Fibroblast of lung (primary cell): ENCODE data around the gene SLC49A4. TPM values are rescaled to one million over a fixed set of nuclear protein-coding genes. Genes with fewer than 3 reads are reported as not detected.

Experiments
- DNase-seq, 2 donors: peaks; one replicate each; pipeline versions ENCODE4 v3.0.0 to v3.0.0-alpha.2; 2010; ENCODE audit warnings: low read depth in 2 of 2
- H2AFZ ChIP-seq: 2 replicates; pipeline ENCODE4 v1.5.1; 2012; ENCODE audit warnings: low read length, control low read depth, inconsistent platforms
- H3K27ac ChIP-seq: 2 replicates; pipeline ENCODE4 v1.5.1; 2011; ENCODE audit warnings: low read length, control low read depth; ENCODE audit not compliant: insufficient read depth
- H3K27me3 ChIP-seq: 2 replicates; pipeline ENCODE4 v1.5.1; 2011; ENCODE audit warnings: mild to moderate bottlenecking, low read length; ENCODE audit not compliant: control insufficient read depth, insufficient read depth
- H3K36me3 ChIP-seq: 2 replicates; pipeline ENCODE4 v1.5.1; 2011; ENCODE audit warnings: low read length; ENCODE audit not compliant: control insufficient read depth, insufficient read depth
- H3K4me1 ChIP-seq: 2 replicates; pipeline ENCODE4 v1.5.1; 2011; ENCODE audit warnings: low read length; ENCODE audit not compliant: control insufficient read depth, insufficient read depth; ENCODE audit errors: extremely low read depth
- H3K4me2 ChIP-seq: 2 replicates; pipeline ENCODE4 v1.5.1; 2011; ENCODE audit warnings: low read length, control low read depth; ENCODE audit not compliant: insufficient read depth; ENCODE audit errors: extremely low read depth
- H3K4me3 ChIP-seq, 4 experiments: fragments of 200-600 bp in 1 of 4; sonication (generic) in 1 of 4; replicated peaks in 1 of 4; 2 replicates each; pipeline ENCODE4 v1.5.1; 2011 to 2016; ENCODE audit warnings: low read length in 4 of 4, low read depth in 3 of 4, mild to moderate bottlenecking in 3 of 4, control low read depth in 2 of 4, inconsistent platforms in 1 of 4, mixed read lengths in 1 of 4; ENCODE audit not compliant: insufficient read depth in 1 of 4; ENCODE audit errors: control extremely low read depth in 1 of 4
- H3K79me2 ChIP-seq: 2 replicates; pipeline ENCODE4 v1.5.1; 2012; ENCODE audit warnings: mild to moderate bottlenecking, low read length, inconsistent platforms; ENCODE audit not compliant: control insufficient read depth, insufficient read depth
- H3K9ac ChIP-seq: 2 replicates; pipeline ENCODE4 v1.5.1; 2011; ENCODE audit warnings: mild to moderate bottlenecking, low read length, control low read depth; ENCODE audit not compliant: insufficient read depth
- H3K9me3 ChIP-seq: 2 replicates; pipeline ENCODE4 v1.5.1; 2012; ENCODE audit warnings: low read depth, low read length; ENCODE audit not compliant: control insufficient read depth, insufficient read depth
- H4K20me1 ChIP-seq: 2 replicates; pipeline ENCODE4 v1.5.1; 2011; ENCODE audit warnings: low read length; ENCODE audit not compliant: control insufficient read depth, insufficient read depth; ENCODE audit errors: extremely low read depth
- EZH2 ChIP-seq: IDR thresholded peaks from 2 replicates; pipeline ENCODE4 v1.5.1; 2012; ENCODE audit warnings: low read length, control low read depth, mild to moderate bottlenecking; ENCODE audit errors: missing control alignments
- polyA plus RNA-seq, 2 donors: library from polyadenylated mRNA; depleted of rRNA in 1 of 2; stranded (reverse) in 1 of 2; unstranded in 1 of 2; fragments of >200 nt; gene quantifications; 2 replicates each; pipeline ENCODE4 v1.2.1, GENCODE V29; 2011 to 2012; ENCODE audit warnings: missing spikeins in 1 of 2
- total RNA-seq: library from RNA; depleted of rRNA; stranded (reverse); fragments of >200 nt; gene quantifications from 2 replicates; pipeline ENCODE4 v1.2.1, GENCODE V29; 2014
- TF ChIP-seq, protein P1 (sequence below), 2 donors: IDR thresholded peaks in 1 of 2; conservative IDR thresholded peaks in 1 of 2; 1 replicate in 1 of 2; 2 replicates in 1 of 2; pipeline ENCODE4 v1.5.1; 2011 to 2012; ENCODE audit warnings: low read length in 2 of 2, control low read depth in 1 of 2, inconsistent platforms in 1 of 2, low read depth in 1 of 2, mild to moderate bottlenecking in 1 of 2

SLC49A4 gene
- total and polyA plus RNA-seq, 2 donors (not counting 1 experiment from before 2014, with no cell fraction given) = 14.5 to 20.6 TPM

DNA sequence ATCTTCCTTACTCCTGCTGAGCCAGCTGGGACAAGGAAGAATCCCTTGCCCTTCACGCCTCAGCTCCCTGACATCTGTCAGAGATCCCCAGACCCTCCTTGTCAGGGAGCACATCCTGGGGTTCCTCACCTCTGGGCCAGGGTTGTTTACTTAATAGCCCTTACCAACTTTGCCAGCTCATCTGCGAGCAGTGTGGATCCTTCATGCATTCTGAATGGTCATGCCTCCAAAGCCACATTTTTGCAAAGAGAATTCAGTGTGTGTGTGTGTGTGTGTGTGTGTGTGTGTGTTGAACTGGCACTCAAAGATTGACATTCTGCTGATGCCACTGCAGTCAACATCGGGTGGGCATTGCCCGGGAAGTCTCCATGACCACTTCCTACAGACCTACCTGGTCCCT lies 112.6 kb downstream of the SLC49A4 start:
- H2AFZ ChIP-seq = no peak overlapping the region

DNA sequence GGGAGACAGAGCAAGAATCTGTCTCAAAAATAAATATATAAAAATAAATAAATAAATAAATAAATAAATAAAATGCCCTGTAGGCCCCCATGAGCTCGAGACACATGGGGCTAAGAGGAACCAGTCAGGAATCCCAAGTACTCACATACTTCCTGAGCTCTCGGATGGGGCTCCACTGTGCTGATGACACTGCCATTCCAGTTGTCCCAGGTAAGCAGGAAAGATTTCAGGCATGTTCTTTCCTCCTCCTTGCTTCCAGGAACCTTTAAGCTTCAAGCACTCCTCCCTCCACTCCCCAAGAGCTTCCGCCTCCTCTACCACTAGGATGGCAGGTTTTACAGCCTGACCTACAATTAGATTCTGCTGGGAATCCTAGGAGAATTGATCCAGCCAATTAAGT lies 113.4 kb downstream of the SLC49A4 start:
- Histone ChIP-seq H4K20me1 (no peaks in the 10 kb centered on the region), H3K4me1 (no peaks in the 10 kb centered on the region), H3K79me2 (no peaks in the 10 kb centered on the region), H3K4me2 (no peak overlapping the region), H3K27me3 (peaks cover 6% of the 10 kb centered on the region), H2AFZ (no peak overlapping the region), H3K9me3 (no peaks in the 10 kb centered on the region), H3K27ac (no peak overlapping the region), H3K4me3 (no peak overlapping the region), H3K36me3 (no peaks in the 10 kb centered on the region), H3K9ac (no peak overlapping the region)
- no peak for DNase-seq
- no peak for TF ChIP-seq EZH2
- TF ChIP-seq, protein P1, sequence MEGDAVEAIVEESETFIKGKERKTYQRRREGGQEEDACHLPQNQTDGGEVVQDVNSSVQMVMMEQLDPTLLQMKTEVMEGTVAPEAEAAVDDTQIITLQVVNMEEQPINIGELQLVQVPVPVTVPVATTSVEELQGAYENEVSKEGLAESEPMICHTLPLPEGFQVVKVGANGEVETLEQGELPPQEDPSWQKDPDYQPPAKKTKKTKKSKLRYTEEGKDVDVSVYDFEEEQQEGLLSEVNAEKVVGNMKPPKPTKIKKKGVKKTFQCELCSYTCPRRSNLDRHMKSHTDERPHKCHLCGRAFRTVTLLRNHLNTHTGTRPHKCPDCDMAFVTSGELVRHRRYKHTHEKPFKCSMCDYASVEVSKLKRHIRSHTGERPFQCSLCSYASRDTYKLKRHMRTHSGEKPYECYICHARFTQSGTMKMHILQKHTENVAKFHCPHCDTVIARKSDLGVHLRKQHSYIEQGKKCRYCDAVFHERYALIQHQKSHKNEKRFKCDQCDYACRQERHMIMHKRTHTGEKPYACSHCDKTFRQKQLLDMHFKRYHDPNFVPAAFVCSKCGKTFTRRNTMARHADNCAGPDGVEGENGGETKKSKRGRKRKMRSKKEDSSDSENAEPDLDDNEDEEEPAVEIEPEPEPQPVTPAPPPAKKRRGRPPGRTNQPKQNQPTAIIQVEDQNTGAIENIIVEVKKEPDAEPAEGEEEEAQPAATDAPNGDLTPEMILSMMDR (conservative IDR thresholded peaks at IDR 0.05 in 1 of 2, IDR thresholded peaks at IDR 0.05 in 1 of 2; ENCODE audit: low read depth in 1 of 2, low read length in 2 of 2) = no peak

More for the DNA sequence above, 112.6 kb downstream of the SLC49A4 start:
- H3K36me3 ChIP-seq = no peaks in the 10 kb centered on the region
- TF ChIP-seq EZH2 = no peak
- TF ChIP-seq, protein P1 (conservative IDR thresholded peaks at IDR 0.05 in 1 of 2, IDR thresholded peaks at IDR 0.05 in 1 of 2; ENCODE audit: low read depth in 1 of 2, low read length in 2 of 2) = no peak
- no peaks in the 10 kb centered on the region for H3K9me3 ChIP-seq
- H4K20me1 ChIP-seq = no peaks in the 10 kb centered on the region
- H3K27me3 ChIP-seq = peaks cover 6% of the 10 kb centered on the region
- H3K27ac ChIP-seq = no peak overlapping the region
- H3K4me2 ChIP-seq = no peak overlapping the region
- H3K79me2 ChIP-seq = no peaks in the 10 kb centered on the region
- no peak overlapping the region for H3K9ac ChIP-seq
- H3K4me3 ChIP-seq = no peak overlapping the region
- no peaks in the 10 kb centered on the region for H3K4me1 ChIP-seq
- no peak for DNase-seq

DNA sequence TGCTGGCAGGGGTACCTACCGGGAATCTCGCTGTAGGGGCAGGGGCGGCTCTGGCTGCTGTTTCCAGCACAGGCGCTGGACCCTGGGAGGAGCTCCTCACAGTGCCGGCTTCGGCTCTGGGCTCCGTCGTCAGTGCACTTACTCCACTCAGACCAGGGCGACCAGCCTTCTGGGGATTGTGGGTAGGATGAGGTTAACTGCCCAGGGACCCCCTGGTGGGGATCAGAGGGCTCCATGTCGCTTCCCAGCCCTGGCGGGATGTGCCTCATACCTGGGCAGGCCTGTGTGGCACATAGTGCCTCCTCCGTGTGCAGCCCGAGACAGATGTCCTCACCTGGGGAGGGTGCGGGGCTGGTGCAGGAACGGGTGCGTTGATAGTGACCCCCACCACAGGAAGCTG lies 117.0 kb downstream of the SLC49A4 start:
- no peaks in the 10 kb centered on the region for H3K4me1 ChIP-seq
- no peaks in the 10 kb centered on the region for H3K79me2 ChIP-seq
- no peak overlapping the region for H3K27ac ChIP-seq
- no peak overlapping the region for H3K4me2 ChIP-seq
- TF ChIP-seq, protein P1 (conservative IDR thresholded peaks at IDR 0.05 in 1 of 2, IDR thresholded peaks at IDR 0.05 in 1 of 2; ENCODE audit: low read depth in 1 of 2, low read length in 2 of 2) = no peak
- no peak for TF ChIP-seq EZH2
- H3K9ac ChIP-seq = no peak overlapping the region
- no peaks in the 10 kb centered on the region for H3K36me3 ChIP-seq
- peaks cover 11% of the 10 kb centered on the region for H3K27me3 ChIP-seq
- no peaks in the 10 kb centered on the region for H3K9me3 ChIP-seq
- H3K4me3 ChIP-seq = no peak overlapping the region
- no peak overlapping the region for H2AFZ ChIP-seq
- DNase-seq = no peak
- H4K20me1 ChIP-seq = no peaks in the 10 kb centered on the region
